ENCODE measurements around the gene KCNJ8.

DNA sequence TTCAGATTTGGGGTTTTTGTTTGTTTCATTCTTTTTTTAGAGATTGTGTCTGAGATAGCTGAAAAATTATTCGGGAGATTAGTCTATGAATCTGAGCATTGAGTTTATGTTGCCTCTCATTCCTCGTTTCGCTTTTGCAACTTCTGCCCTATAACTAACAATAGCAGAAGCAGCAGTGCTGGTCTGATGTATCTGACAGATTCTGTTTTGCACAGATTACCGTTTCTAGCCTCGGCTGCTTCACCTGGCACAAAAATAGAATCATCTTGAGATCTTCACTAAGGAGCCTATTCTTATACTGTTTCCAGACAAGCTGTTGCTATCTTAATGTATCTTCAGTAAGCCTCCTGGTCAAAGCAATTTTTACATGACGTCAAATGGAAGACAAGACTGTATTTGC, 29.2 kb downstream of the KCNJ8 start:
- TF ChIP-seq, protein P1, sequence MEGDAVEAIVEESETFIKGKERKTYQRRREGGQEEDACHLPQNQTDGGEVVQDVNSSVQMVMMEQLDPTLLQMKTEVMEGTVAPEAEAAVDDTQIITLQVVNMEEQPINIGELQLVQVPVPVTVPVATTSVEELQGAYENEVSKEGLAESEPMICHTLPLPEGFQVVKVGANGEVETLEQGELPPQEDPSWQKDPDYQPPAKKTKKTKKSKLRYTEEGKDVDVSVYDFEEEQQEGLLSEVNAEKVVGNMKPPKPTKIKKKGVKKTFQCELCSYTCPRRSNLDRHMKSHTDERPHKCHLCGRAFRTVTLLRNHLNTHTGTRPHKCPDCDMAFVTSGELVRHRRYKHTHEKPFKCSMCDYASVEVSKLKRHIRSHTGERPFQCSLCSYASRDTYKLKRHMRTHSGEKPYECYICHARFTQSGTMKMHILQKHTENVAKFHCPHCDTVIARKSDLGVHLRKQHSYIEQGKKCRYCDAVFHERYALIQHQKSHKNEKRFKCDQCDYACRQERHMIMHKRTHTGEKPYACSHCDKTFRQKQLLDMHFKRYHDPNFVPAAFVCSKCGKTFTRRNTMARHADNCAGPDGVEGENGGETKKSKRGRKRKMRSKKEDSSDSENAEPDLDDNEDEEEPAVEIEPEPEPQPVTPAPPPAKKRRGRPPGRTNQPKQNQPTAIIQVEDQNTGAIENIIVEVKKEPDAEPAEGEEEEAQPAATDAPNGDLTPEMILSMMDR (IDR thresholded peaks at IDR 0.05): no peak
- no peak for TF ChIP-seq POLR2AphosphoS5 (IDR thresholded peaks at IDR 0.05)
